ENCODE measurements around the gene GDPD5. TPM values are rescaled to one million over a fixed set of nuclear protein-coding genes. Genes with fewer than 3 reads are reported as not detected.

Gene GDPD5
- polyA plus RNA-seq, 2 of the 4 experiments (the other 2 are of a cell fraction), result 3.9 to 5.9 TPM

DNA sequence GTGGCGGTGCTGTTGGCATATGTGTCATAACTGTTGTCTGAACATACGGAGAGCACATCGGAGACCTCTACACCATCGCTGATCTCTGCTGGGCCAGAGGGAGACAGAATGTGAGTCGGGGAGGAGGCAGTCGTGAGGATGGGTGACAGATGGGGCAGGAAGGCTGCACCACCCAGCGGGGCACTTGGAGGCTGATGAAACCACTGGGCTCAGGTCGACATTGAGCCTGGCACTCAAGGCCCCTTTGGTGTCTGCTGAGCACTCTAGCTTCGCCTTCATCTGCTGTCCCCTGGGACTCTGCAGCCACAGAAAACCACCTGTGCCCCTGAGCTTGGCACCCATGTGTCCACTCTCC lies 90.2 kb downstream of the GDPD5 start:
- H3K4me3 ChIP-seq, result no peak overlapping the region
- H3K9me3 ChIP-seq, result no peaks in the 10 kb centered on the region
- ChIA-PET CTCF (interaction anchor here (0.8 to 9.5 kb wide), 7 partner anchors 9 to 161 kb away, joined by 3 to 99 read pairs (median 5); no protein-coding TSS in a partner anchor), POLR2A (no interaction called here)
- H3K4me1 ChIP-seq, result peaks cover 13% of the 10 kb centered on the region; the same call in 2 of the 3 replicates
- DNase-seq (ENCODE audit: low read depth in 1 of 2, low spot score in 1 of 2) (no peak), FAIRE-seq (no peak), ATAC-seq (no peak)
- WGBS (ENCODE audit: missing lambda C conversion rate), result 78% methylated on average over 9 of the region's 9 CpGs
- no peak overlapping the region for H3K27ac ChIP-seq
- TF ChIP-seq BHLHE40 (IDR thresholded peaks at IDR 0.05; ENCODE audit: low read depth, low read length) (no peak), NPAS2 (CRISPR knock-in tag; IDR thresholded peaks at IDR 0.05; ENCODE audit: borderline replicate concordance) (no peak), ATOH8 (CRISPR knock-in tag; IDR thresholded peaks at IDR 0.05; ENCODE audit: low read depth) (no peak), ZSCAN20 (CRISPR knock-in tag; IDR thresholded peaks at IDR 0.05) (no peak)
- no peak overlapping the region for H3K4me2 ChIP-seq

- no peak overlapping the region for H3K4me2 ChIP-seq
- no peak overlapping the region for H3K27ac ChIP-seq
- ATAC-seq (no peak), DNase-seq (ENCODE audit: low read depth in 1 of 2, low spot score in 1 of 2) (no peak), FAIRE-seq (no peak)
- no peak for TF ChIP-seq RCOR1 (IDR thresholded peaks at IDR 0.05; ENCODE audit: low read depth, low read length)
- no peak for TF ChIP-seq RNF2 (IDR thresholded peaks at IDR 0.05; ENCODE audit: borderline replicate concordance, low read depth)
- TF ChIP-seq EP300 (IDR thresholded peaks at IDR 0.05), result no peak
- TF ChIP-seq HOXB13 (CRISPR knock-in tag; IDR thresholded peaks at IDR 0.05; ENCODE audit: low read depth), result no peak
- no peak for TF ChIP-seq JUN (IDR thresholded peaks at IDR 0.05)
- no peak for TF ChIP-seq EHMT2 (IDR thresholded peaks at IDR 0.05; ENCODE audit: low read depth)
- TF ChIP-seq, protein P1, sequence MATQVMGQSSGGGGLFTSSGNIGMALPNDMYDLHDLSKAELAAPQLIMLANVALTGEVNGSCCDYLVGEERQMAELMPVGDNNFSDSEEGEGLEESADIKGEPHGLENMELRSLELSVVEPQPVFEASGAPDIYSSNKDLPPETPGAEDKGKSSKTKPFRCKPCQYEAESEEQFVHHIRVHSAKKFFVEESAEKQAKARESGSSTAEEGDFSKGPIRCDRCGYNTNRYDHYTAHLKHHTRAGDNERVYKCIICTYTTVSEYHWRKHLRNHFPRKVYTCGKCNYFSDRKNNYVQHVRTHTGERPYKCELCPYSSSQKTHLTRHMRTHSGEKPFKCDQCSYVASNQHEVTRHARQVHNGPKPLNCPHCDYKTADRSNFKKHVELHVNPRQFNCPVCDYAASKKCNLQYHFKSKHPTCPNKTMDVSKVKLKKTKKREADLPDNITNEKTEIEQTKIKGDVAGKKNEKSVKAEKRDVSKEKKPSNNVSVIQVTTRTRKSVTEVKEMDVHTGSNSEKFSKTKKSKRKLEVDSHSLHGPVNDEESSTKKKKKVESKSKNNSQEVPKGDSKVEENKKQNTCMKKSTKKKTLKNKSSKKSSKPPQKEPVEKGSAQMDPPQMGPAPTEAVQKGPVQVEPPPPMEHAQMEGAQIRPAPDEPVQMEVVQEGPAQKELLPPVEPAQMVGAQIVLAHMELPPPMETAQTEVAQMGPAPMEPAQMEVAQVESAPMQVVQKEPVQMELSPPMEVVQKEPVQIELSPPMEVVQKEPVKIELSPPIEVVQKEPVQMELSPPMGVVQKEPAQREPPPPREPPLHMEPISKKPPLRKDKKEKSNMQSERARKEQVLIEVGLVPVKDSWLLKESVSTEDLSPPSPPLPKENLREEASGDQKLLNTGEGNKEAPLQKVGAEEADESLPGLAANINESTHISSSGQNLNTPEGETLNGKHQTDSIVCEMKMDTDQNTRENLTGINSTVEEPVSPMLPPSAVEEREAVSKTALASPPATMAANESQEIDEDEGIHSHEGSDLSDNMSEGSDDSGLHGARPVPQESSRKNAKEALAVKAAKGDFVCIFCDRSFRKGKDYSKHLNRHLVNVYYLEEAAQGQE (IDR thresholded peaks at IDR 0.05), result no peak
- no peak for TF ChIP-seq ESRRA (IDR thresholded peaks at IDR 0.05; ENCODE audit: borderline replicate concordance, low read length)
- no peak for TF ChIP-seq ELK1 (IDR thresholded peaks at IDR 0.05; ENCODE audit: low read depth, low read length)
- TF ChIP-seq, protein P2, sequence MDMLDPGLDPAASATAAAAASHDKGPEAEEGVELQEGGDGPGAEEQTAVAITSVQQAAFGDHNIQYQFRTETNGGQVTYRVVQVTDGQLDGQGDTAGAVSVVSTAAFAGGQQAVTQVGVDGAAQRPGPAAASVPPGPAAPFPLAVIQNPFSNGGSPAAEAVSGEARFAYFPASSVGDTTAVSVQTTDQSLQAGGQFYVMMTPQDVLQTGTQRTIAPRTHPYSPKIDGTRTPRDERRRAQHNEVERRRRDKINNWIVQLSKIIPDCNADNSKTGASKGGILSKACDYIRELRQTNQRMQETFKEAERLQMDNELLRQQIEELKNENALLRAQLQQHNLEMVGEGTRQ (IDR thresholded peaks at IDR 0.05), result no peak
- no peak for TF ChIP-seq CBX2 (IDR thresholded peaks at IDR 0.05; ENCODE audit: borderline replicate concordance, low read depth)
- POLR2A ChIA-PET, result no interaction called here
- 70% methylated on average over 11 of the region's 12 CpGs for WGBS (ENCODE audit: missing lambda C conversion rate)
- no peaks in the 10 kb centered on the region for H3K9me3 ChIP-seq
- H3K4me1 ChIP-seq, result peaks cover 15% of the 10 kb centered on the region; the same call in 2 of the 3 replicates
- H3K4me3 ChIP-seq, result no peak overlapping the region
- CTCF ChIA-PET, result interaction anchor here (0.8 to 9.5 kb wide), 9 partner anchors 9 to 161 kb away, joined by 3 to 99 read pairs (median 4); no protein-coding TSS in a partner anchor
Measured at GRCh38 chr11:75434886-75435570, 90.7 kb downstream of the GDPD5 start.
